CD14-positive monocyte (primary cell): ENCODE results near the gene OPN5. TPM values are rescaled to one million over a fixed set of nuclear protein-coding genes. Genes with fewer than 3 reads are reported as not detected.

Source experiments
- DNase-seq, 3 donors: peaks; one replicate each; pipeline ENCODE4 v3.0.0-alpha.2; 2011 to 2022
- H2AFZ ChIP-seq: 2 replicates; pipeline ENCODE4 v1.6.0; 2012; ENCODE audit warnings: mild to moderate bottlenecking, low read depth, low read length, inconsistent platforms; ENCODE audit not compliant: insufficient read depth, poor library complexity, severe bottlenecking
- H3K27ac ChIP-seq, 2 donors: 1 replicate in 1 of 2; 2 replicates in 1 of 2; pipeline ENCODE4 v1.5.1; 2012 to 2013; ENCODE audit warnings: low read length in 2 of 2, control low read depth in 1 of 2, inconsistent platforms in 1 of 2, low read depth in 1 of 2, mild to moderate bottlenecking in 1 of 2
- H3K27me3 ChIP-seq, 2 donors: one replicate each; pipeline versions ENCODE4 v1.6.0 to v1.6.1; 2011 to 2013; ENCODE audit warnings: low read length in 2 of 2; ENCODE audit not compliant: control insufficient read depth in 2 of 2, insufficient read depth in 2 of 2
- H3K36me3 ChIP-seq, 2 donors: replicated peaks in 1 of 2; 1 replicate in 1 of 2; 2 replicates in 1 of 2; pipeline versions ENCODE4 v1.5.1 to v1.6.1; 2012 to 2013; ENCODE audit warnings: low read length in 2 of 2, control low read depth in 1 of 2, inconsistent platforms in 1 of 2, mild to moderate bottlenecking in 1 of 2; ENCODE audit not compliant: insufficient read depth in 2 of 2, control insufficient read depth in 1 of 2
- H3K4me1 ChIP-seq, 2 donors: 1 replicate in 1 of 2; 2 replicates in 1 of 2; pipeline versions ENCODE4 v1.5.1 to v1.6.1; 2012 to 2013; ENCODE audit warnings: low read length in 2 of 2, control low read depth in 1 of 2, inconsistent platforms in 1 of 2, mild to moderate bottlenecking in 1 of 2, moderate library complexity in 1 of 2; ENCODE audit not compliant: insufficient read depth in 2 of 2, control insufficient read depth in 1 of 2
- H3K4me2 ChIP-seq: replicated peaks from 2 replicates; pipeline ENCODE3; 2012; ENCODE audit warnings: low read length, moderate library complexity, mild to moderate bottlenecking; ENCODE audit not compliant: poor library complexity, severe bottlenecking; ENCODE audit errors: extremely low read depth
- H3K4me3 ChIP-seq, 3 experiments: fragments of 200-600 bp in 1 of 3; sonication (generic) in 1 of 3; replicated peaks in 1 of 3; 1 replicate in 2 of 3; 2 replicates in 1 of 3; pipeline ENCODE4 v1.5.1; 2011 to 2013; ENCODE audit warnings: low read length in 3 of 3, mild to moderate bottlenecking in 3 of 3, control low read depth in 2 of 3, low read depth in 2 of 3, inconsistent platforms in 1 of 3, moderate library complexity in 1 of 3
- H3K79me2 ChIP-seq: 2 replicates; pipeline ENCODE4 v1.6.0; 2012; ENCODE audit warnings: mild to moderate bottlenecking, control low read depth, inconsistent platforms, low read length, moderate library complexity; ENCODE audit not compliant: insufficient read depth
- H3K9ac ChIP-seq: 2 replicates; pipeline ENCODE4 v1.6.0; 2017; ENCODE audit warnings: low read length, mild to moderate bottlenecking; ENCODE audit not compliant: insufficient read depth, poor library complexity, severe bottlenecking
- H3K9me3 ChIP-seq, 2 donors: replicated peaks in 1 of 2; 1 replicate in 1 of 2; 2 replicates in 1 of 2; pipeline versions ENCODE4 v1.5.1 to v1.6.1; 2012 to 2013; ENCODE audit warnings: low read length in 2 of 2, control low read depth in 1 of 2; ENCODE audit not compliant: control insufficient read depth in 1 of 2, insufficient read depth in 1 of 2
- H4K20me1 ChIP-seq: 2 replicates; pipeline ENCODE4 v1.6.0; 2012; ENCODE audit warnings: mild to moderate bottlenecking, low read length, control low read depth, moderate library complexity; ENCODE audit not compliant: insufficient read depth
- H3K27ac Mint-ChIP-seq, 7 donors: one replicate each; pipeline ENCODE4 v1.8.0; 2020; ENCODE audit warnings: mild to moderate bottlenecking in 7 of 7, mixed read lengths in 7 of 7, moderate library complexity in 6 of 7, inconsistent platforms in 2 of 7
- H3K27me3 Mint-ChIP-seq, 3 donors: one replicate each; pipeline ENCODE4 v1.8.0; 2021 to 2022; ENCODE audit warnings: low read depth in 3 of 3, mild to moderate bottlenecking in 3 of 3, mixed read lengths in 3 of 3, moderate library complexity in 3 of 3, inconsistent platforms in 1 of 3
- H3K36me3 Mint-ChIP-seq, 2 donors: one replicate each; pipeline ENCODE4 v1.8.0; 2020; ENCODE audit warnings: mixed read lengths in 2 of 2, inconsistent platforms in 1 of 2, mild to moderate bottlenecking in 1 of 2
- H3K4me1 Mint-ChIP-seq: one replicate; pipeline ENCODE4 v1.8.0; 2020; ENCODE audit warnings: mild to moderate bottlenecking, mixed read lengths
- H3K4me3 Mint-ChIP-seq, 2 donors: one replicate each; pipeline ENCODE4 v1.8.0; 2020; ENCODE audit warnings: mild to moderate bottlenecking in 2 of 2, mixed read lengths in 2 of 2, moderate library complexity in 1 of 2
- H3K9me3 Mint-ChIP-seq, 7 donors: one replicate each; pipeline ENCODE4 v1.8.0; 2020 to 2022; ENCODE audit warnings: mixed read lengths in 7 of 7, mild to moderate bottlenecking in 6 of 7, moderate library complexity in 6 of 7, inconsistent platforms in 2 of 7
- WGBS: methylation state at CpG from one replicate; pipeline ENCODE4 v1.1.5; 2013; ENCODE audit warnings: missing lambda C conversion rate; ENCODE audit not compliant: insufficient coverage; 5-methylcytosine and 5-hydroxymethylcytosine counted together
- intact Hi-C, 2 donors: fragments of 100-400 bp; cut with micrococcal nuclease; formaldehyde crosslinking; loops; one replicate each; pipeline versions ENCODE4 v1.15.0 to v1.15.1; 2023
- polyA plus RNA-seq, 3 donors: library from polyadenylated mRNA; depleted of rRNA in 1 of 3; unstranded in 2 of 3; stranded (reverse) in 1 of 3; fragments of 300-500 nt in 2 of 3; fragments of >200 nt in 1 of 3; fragmentation: Illumina TruSeq in 2 of 3; gene quantifications; 1 replicate in 2 of 3; 2 replicates in 1 of 3; pipeline ENCODE4 v1.2.3, GENCODE V29; 2012 to 2021
- TF ChIP-seq, protein P1 (sequence below): fragments of 200-600 bp; IDR thresholded peaks from one replicate; pipeline ENCODE4 v1.8.0; 2022; ENCODE audit warnings: antibody characterized with exemption, mild to moderate bottlenecking

OPN5 gene
- polyA plus RNA-seq, 3 donors = not detected

DNA sequence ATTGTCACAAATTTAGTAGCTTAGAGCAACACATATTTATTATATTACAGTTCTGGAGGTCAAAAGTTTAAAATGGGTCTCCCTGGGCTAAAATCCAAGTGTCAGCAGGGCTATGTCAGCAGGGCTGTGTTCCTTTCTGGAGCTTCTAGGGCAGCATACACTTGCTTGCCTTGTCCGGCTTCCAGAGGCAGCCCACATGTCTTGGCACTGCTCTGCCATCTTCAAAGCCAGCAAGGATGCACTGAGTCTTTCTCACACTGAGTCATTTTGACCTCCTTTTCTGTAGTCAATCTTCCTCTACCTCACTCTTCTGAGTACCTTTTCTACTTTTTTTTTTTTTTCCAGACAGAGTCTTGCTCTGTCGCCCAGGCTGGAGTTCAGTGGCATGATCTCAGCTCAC, 44.4 kb upstream of the OPN5 start:
- 88% methylated on average over 2 of the region's 2 CpGs for WGBS
- no peaks in the 10 kb centered on the region for H3K4me1 ChIP-seq

DNA sequence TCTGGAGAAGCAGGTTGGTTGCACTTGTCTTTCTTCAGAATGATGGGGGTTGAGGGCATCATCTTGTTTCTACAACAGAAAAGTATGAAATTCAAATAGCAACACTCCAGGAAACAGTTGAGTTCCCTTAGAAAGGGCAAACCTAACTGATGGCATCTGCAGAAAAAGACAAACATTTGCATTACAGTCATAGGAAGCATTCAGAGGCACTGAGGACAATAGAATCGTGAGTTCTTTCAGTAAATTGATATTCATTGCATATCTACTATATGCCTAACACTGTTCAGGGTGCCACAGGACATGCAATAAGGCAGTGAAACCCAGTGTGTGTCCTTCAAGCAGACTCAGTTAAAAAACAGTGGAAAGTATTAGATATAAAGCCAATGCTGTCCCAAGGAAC, 41.1 kb upstream of the OPN5 start:
- no peaks in the 10 kb centered on the region for H3K9me3 ChIP-seq
- no peaks in the 10 kb centered on the region for H3K79me2 ChIP-seq
- no peak overlapping the region for H2AFZ ChIP-seq
- no peak overlapping the region for H3K27ac ChIP-seq
- no peaks in the 10 kb centered on the region for H3K4me1 ChIP-seq
- TF ChIP-seq, protein P1, sequence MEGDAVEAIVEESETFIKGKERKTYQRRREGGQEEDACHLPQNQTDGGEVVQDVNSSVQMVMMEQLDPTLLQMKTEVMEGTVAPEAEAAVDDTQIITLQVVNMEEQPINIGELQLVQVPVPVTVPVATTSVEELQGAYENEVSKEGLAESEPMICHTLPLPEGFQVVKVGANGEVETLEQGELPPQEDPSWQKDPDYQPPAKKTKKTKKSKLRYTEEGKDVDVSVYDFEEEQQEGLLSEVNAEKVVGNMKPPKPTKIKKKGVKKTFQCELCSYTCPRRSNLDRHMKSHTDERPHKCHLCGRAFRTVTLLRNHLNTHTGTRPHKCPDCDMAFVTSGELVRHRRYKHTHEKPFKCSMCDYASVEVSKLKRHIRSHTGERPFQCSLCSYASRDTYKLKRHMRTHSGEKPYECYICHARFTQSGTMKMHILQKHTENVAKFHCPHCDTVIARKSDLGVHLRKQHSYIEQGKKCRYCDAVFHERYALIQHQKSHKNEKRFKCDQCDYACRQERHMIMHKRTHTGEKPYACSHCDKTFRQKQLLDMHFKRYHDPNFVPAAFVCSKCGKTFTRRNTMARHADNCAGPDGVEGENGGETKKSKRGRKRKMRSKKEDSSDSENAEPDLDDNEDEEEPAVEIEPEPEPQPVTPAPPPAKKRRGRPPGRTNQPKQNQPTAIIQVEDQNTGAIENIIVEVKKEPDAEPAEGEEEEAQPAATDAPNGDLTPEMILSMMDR = no peak
- no peak overlapping the region for H3K9ac ChIP-seq
- H3K4me3 ChIP-seq = no peak overlapping the region
- no peak overlapping the region for H3K4me3 Mint-ChIP-seq
- DNase-seq = no peak
- no peaks in the 10 kb centered on the region for H3K36me3 ChIP-seq
- H3K27me3 Mint-ChIP-seq = peaks cover 0 to 3% (median 0%) of the 10 kb centered on the region in 3 donors
- peaks cover 0 to 3% (median 0%) of the 10 kb centered on the region in 7 donors for H3K9me3 Mint-ChIP-seq
- intact Hi-C loops = no loop called here
- no peaks in the 10 kb centered on the region for H3K36me3 Mint-ChIP-seq
- H4K20me1 ChIP-seq = no peaks in the 10 kb centered on the region
- no peak overlapping the region for H3K27ac Mint-ChIP-seq
- 100% methylated on average over 1 of the region's 1 CpG for WGBS
- H3K27me3 ChIP-seq = no peaks in the 10 kb centered on the region
- no peak overlapping the region for H3K4me2 ChIP-seq
- H3K4me1 Mint-ChIP-seq = no peaks in the 10 kb centered on the region

More for the DNA sequence above, 44.4 kb upstream of the OPN5 start:
- no peak for DNase-seq
- Histone ChIP-seq H2AFZ (no peak overlapping the region), H3K27me3 (no peaks in the 10 kb centered on the region), H3K9ac (no peak overlapping the region), H3K4me2 (no peak overlapping the region), H3K36me3 (no peaks in the 10 kb centered on the region), H3K4me3 (no peak overlapping the region), H3K27ac (no peak overlapping the region), H4K20me1 (no peaks in the 10 kb centered on the region), H3K9me3 (no peaks in the 10 kb centered on the region), H3K79me2 (no peaks in the 10 kb centered on the region)
- Mint-ChIP-seq H3K9me3 (no peaks in the 10 kb centered on the region), H3K27me3 (no peaks in the 10 kb centered on the region), H3K4me3 (no peak overlapping the region), H3K36me3 (no peaks in the 10 kb centered on the region), H3K4me1 (no peaks in the 10 kb centered on the region), H3K27ac (no peak overlapping the region)
- intact Hi-C loops = no loop called here
- TF ChIP-seq, protein P1 = no peak
